Spleen (tissue), 11 donors: ENCODE measurements around the gene ARID4B. TPM values are rescaled to one million over a fixed set of nuclear protein-coding genes. Genes with fewer than 3 reads are reported as not detected.
"Not testable (repeated sequence)": the region's sequence is repeated elsewhere in the genome, so short reads cannot be mapped to it uniquely, and the experiment has no call there.

Experiments
- DNase-seq: peaks from one replicate; pipeline ENCODE4 v3.0.0-alpha.2; 2020
- H3K27ac ChIP-seq, 8 donors: fragments of 200-600 bp; sonication (generic) in 7 of 8; 1 replicate in 4 of 8; 2 replicates in 4 of 8; pipeline versions ENCODE4 v1.5.0 to v1.8.0; 2016 to 2021; ENCODE audit warnings: inconsistent platforms in 4 of 8, mild to moderate bottlenecking in 4 of 8, moderate library complexity in 1 of 8
- H3K27me3 ChIP-seq, 7 donors: fragments of 200-600 bp; sonication (generic) in 6 of 7; replicated peaks in 1 of 7; 1 replicate in 4 of 7; 2 replicates in 3 of 7; pipeline versions ENCODE4 v1.5.0 to v1.8.0; 2016 to 2021; ENCODE audit warnings: inconsistent platforms in 3 of 7, mild to moderate bottlenecking in 1 of 7
- H3K36me3 ChIP-seq, 6 donors: fragments of 200-600 bp; sonication (generic) in 5 of 6; 1 replicate in 4 of 6; 2 replicates in 2 of 6; pipeline versions ENCODE4 v1.5.0 to v1.8.0; 2016 to 2021; ENCODE audit warnings: inconsistent platforms in 2 of 6
- H3K4me1 ChIP-seq, 6 donors: fragments of 200-600 bp; sonication (generic) in 5 of 6; 1 replicate in 3 of 6; 2 replicates in 3 of 6; pipeline versions ENCODE4 v1.5.0 to v1.8.0; 2016 to 2021; ENCODE audit warnings: inconsistent platforms in 3 of 6
- H3K4me3 ChIP-seq, 8 donors: fragments of 200-600 bp; sonication (generic) in 7 of 8; 1 replicate in 4 of 8; 2 replicates in 4 of 8; pipeline versions ENCODE4 v1.5.0 to v1.8.0; 2016 to 2021; ENCODE audit warnings: inconsistent platforms in 4 of 8, mild to moderate bottlenecking in 4 of 8, moderate library complexity in 2 of 8
- H3K9me3 ChIP-seq, 8 donors: fragments of 200-600 bp; sonication (generic) in 7 of 8; 1 replicate in 4 of 8; 2 replicates in 4 of 8; pipeline versions ENCODE4 v1.5.0 to v1.8.0; 2016 to 2021; ENCODE audit warnings: inconsistent platforms in 4 of 8
- POLR2A ChIP-seq, 3 donors: fragments of 450-650 bp; IDR thresholded peaks; one replicate each; pipeline ENCODE4 v1.5.1; 2017; ENCODE audit warnings: antibody characterized with exemption in 3 of 3, mild to moderate bottlenecking in 1 of 3
- POLR2AphosphoS5 ChIP-seq, 3 donors: sonication (generic); formaldehyde crosslinking; IDR thresholded peaks; one replicate each; pipeline ENCODE4 v1.5.1; 2017; ENCODE audit warnings: antibody characterized with exemption in 3 of 3
- WGBS, 5 donors: extraction: QIAGEN DNeasy Blood & Tissue Kit in 3 of 5; methylation state at CpG; one replicate each; pipeline versions ENCODE4 v1.1.5 to v1.1.7; 2013 to 2018; 5-methylcytosine and 5-hydroxymethylcytosine counted together
- intact Hi-C: fragments of 100-400 bp; cut with DNase I; formaldehyde crosslinking; loops from one replicate; pipeline ENCODE4 v1.15.0; 2023; ENCODE audit warnings: low total_unique reads
- polyA plus RNA-seq, 3 donors: library from polyadenylated mRNA; stranded (reverse); fragments of 200-250 nt; gene quantifications; one replicate each; pipeline ENCODE4 v1.2.1, GENCODE V29; 2013
- total RNA-seq, 7 donors: library from RNA; depleted of rRNA in 3 of 7; stranded (reverse); fragments of >200 nt in 3 of 7; fragmentation: NEBNext Ultra II Directional in 4 of 7; extraction: Animal tissue kit (Norgen Biotek cat#: 25700) in 4 of 7; gene quantifications; one replicate each; pipeline versions ENCODE4 v1.1.0 to v1.2.1, GENCODE V29; 2016 to 2021
- TF ChIP-seq, protein P1 (sequence below), 11 experiments: fragments of 200-600 bp in 7 of 11; fragments of 450-650 bp in 4 of 11; sonication (generic) in 4 of 11; IDR thresholded peaks in 8 of 11; conservative IDR thresholded peaks in 3 of 11; 1 replicate in 7 of 11; 2 replicates in 4 of 11; pipeline versions ENCODE4 v1.4.0 to v1.8.0; 2016 to 2021; ENCODE audit warnings: antibody characterized with exemption in 11 of 11, inconsistent platforms in 4 of 11, mild to moderate bottlenecking in 1 of 11
- donor health status: healthy with polysubstance abuse.
- donor health status: DM: no; HTN: no; CAD: no; lungs with moderate emphysema.
- donor health status: DM: no; HTN: no; CAD: no.
- donor health status: Bipolar disorder and iron deficiency.
- donor health status: healthy.
- donor health status: DM: no; HTN: no; CAD: no.
- donor health status: DM: yes; HTN: yes; CAD: no.

Gene ARID4B
- total and polyA plus RNA-seq, 10 donors = 13.2 to 82.0 (median 65.6) TPM

DNA sequence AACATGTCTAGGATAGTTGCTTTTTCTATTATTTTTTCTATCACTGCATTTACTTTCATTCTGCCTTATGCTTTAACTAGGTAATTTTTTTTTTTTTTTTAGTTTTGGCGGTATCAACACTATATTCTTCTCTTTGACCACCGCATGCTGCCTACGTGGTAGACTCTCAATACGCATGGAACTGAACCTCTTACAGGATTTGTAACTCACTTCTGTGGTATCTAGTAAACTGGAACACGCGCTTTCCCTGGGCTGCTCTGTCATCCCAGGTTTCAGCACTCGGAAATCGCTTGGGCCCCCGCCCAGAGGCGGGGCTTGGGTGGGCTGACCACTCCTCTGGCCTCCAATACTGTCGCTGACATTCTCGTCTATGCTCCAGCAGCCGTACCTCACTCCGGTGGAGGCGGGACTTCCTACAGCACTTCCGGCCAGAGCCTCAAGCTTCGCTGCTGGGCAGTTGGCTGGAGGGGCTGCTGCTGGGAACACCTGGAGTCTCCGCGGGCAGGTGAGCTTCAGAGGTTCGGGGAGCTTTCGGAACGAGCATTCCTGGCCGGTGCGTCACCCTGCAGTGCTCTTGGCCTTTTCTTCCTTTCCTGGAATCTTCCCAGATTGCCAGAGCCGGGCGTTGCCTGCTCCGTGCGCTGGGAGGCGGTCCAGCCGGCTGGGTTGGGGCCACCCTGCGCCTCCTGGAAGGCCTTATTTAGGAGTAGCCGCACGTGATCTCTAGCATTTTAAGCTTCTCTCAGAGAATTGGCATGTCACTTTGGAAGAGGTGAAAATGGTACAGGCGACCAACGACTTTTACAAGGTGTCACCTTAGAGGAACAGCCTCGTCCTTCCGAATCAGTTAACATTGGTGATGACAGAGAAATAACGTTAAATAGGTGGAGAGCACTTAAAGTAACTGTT lies 39.3 kb upstream of the ARID4B start, which contains the start of gene TBCE:
Gene TBCE, plus strand, starts transcription at position 428 of the 909 bp plus-strand sequence. CDS start 12,623 bp downstream, outside the sequence.
- no peaks in the 10 kb centered on the region for H3K27me3 ChIP-seq
- peaks cover 0 to 8% (median 0%) of the 10 kb centered on the region in 6 donors for H3K36me3 ChIP-seq
- H3K27ac ChIP-seq = peak within 1 kb of the TSS; percentile 74 to 92 (median 82)
- peaks cover 0 to 29% (median 21%) of the 10 kb centered on the region in 6 donors for H3K4me1 ChIP-seq
- H3K4me3 ChIP-seq = peak within 1 kb of the TSS; percentile 60 to 97 (median 72)
- TF ChIP-seq, protein P1, sequence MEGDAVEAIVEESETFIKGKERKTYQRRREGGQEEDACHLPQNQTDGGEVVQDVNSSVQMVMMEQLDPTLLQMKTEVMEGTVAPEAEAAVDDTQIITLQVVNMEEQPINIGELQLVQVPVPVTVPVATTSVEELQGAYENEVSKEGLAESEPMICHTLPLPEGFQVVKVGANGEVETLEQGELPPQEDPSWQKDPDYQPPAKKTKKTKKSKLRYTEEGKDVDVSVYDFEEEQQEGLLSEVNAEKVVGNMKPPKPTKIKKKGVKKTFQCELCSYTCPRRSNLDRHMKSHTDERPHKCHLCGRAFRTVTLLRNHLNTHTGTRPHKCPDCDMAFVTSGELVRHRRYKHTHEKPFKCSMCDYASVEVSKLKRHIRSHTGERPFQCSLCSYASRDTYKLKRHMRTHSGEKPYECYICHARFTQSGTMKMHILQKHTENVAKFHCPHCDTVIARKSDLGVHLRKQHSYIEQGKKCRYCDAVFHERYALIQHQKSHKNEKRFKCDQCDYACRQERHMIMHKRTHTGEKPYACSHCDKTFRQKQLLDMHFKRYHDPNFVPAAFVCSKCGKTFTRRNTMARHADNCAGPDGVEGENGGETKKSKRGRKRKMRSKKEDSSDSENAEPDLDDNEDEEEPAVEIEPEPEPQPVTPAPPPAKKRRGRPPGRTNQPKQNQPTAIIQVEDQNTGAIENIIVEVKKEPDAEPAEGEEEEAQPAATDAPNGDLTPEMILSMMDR (IDR thresholded peaks at IDR 0.05 in 8 of 11, conservative IDR thresholded peaks at IDR 0.05 in 3 of 11) = peak in 3 of 11 experiments; percentile 13 to 21 (median 14)
- TF ChIP-seq POLR2AphosphoS5 (IDR thresholded peaks at IDR 0.05) (peak; percentile 87 to 92 (median 88)), POLR2A (IDR thresholded peaks at IDR 0.05) (peak in 2 of 3 donors; percentile 9 to 39)
- WGBS, 5 donors = 0% methylated on average over 25 to 38 of the region's 38 CpGs
- intact Hi-C loops = no loop called here
- DNase-seq = peak; percentile 98
- H3K9me3 ChIP-seq = no peaks in the 10 kb centered on the region

DNA sequence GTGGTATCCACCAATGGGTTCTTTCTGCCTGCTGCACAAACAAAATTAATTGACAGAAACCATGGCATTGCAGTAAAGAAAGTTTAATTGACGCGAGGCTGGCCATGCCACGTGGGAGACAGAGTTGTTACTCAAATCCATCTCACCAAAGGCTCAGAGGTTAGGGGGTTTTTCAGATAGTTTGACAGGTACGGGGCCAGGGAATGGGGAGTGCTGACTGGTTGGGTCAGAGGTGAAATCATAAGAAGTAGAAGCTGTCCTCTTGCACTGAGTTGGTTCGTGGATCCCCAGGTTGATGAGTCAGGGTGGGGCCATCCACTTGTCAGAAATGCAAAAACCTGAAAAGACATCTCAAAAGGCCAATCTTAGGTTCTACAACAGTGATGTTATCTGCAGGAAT lies 38.3 kb upstream of the ARID4B start:
- Histone ChIP-seq H3K4me3 (peak overlapping the region in 1 of 8 donors; percentile 87), H3K4me1 (peaks cover 0 to 29% (median 21%) of the 10 kb centered on the region in 6 donors), H3K27ac (peak overlapping the region in 1 of 8 donors; percentile 84), H3K36me3 (no peaks in the 10 kb centered on the region), H3K27me3 (no peaks in the 10 kb centered on the region), H3K9me3 (no peaks in the 10 kb centered on the region)
- TF ChIP-seq, protein P1 (IDR thresholded peaks at IDR 0.05 in 8 of 11, conservative IDR thresholded peaks at IDR 0.05 in 3 of 11) = no peak
- TF ChIP-seq POLR2A (IDR thresholded peaks at IDR 0.05) (no peak), POLR2AphosphoS5 (IDR thresholded peaks at IDR 0.05) (no peak)
- 72 to 89% (median 86%) methylated on average over 5 of the region's 5 CpGs for WGBS, 5 donors
- no peak for DNase-seq
- intact Hi-C loops = no loop called here

DNA sequence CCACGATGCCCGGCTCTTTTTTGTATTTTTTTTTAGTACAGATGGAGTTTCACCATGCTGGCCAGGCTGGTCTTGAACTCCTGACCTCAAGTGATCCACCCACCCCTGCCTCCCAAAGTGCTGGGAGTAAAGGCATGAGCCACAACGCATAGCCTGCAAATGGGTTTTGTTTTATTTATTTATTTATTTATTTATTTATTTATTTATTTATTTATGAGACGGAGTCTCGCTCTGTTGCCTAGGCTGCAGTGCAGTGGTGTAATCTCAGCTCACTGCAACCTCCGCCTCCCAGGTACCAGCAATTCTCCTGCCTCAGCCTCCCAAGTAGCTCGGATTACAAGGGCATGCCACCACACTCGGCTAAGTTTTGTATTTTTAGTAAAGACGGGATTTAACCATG lies 36.2 kb upstream of the ARID4B start:
- H3K36me3 ChIP-seq, intact Hi-C loops, H3K4me3 ChIP-seq, H3K27me3 ChIP-seq, H3K9me3 ChIP-seq, DNase-seq, H3K27ac ChIP-seq: not testable (repeated sequence)
- H3K4me1 ChIP-seq = peaks cover 0 to 28% (median 21%) of the 10 kb centered on the region in 6 donors
- 90 to 99% (median 96%) methylated on average over 9 of the region's 9 CpGs for WGBS, 5 donors

DNA sequence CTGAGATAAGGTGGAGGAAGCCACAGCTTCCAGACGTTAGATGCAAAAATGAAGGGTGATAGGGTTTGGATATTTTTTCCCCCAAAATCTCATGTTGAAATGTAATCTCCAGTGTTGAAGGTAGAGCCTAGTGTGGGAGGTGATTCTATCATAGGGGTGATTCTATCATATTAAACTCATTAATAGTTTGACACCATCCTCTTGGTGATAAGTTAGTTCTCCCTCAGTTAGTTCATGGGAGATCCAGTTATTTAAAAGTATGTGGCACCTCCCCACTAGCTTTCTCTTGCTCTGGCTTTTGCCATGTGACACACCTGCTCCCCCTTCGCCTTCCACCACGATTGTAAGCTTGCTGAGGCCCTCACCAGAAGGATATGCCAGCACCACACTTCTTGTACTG lies 30.9 kb upstream of the ARID4B start:
- H3K4me3 ChIP-seq = no peak overlapping the region
- no peak overlapping the region for H3K27ac ChIP-seq
- TF ChIP-seq, protein P1 (IDR thresholded peaks at IDR 0.05 in 8 of 11, conservative IDR thresholded peaks at IDR 0.05 in 3 of 11) = no peak
- TF ChIP-seq POLR2A (IDR thresholded peaks at IDR 0.05) = no peak
- no peak for TF ChIP-seq POLR2AphosphoS5 (IDR thresholded peaks at IDR 0.05)
- no peaks in the 10 kb centered on the region for H3K9me3 ChIP-seq
- intact Hi-C loops = no loop called here
- no peak for DNase-seq
- no peaks in the 10 kb centered on the region for H3K4me1 ChIP-seq
- 83 to 88% (median 85%) methylated on average over 3 of the region's 3 CpGs for WGBS, 5 donors
- H3K27me3 ChIP-seq = no peaks in the 10 kb centered on the region
- no peaks in the 10 kb centered on the region for H3K36me3 ChIP-seq
